Fibroblast of lung (primary cell): Measurements from ENCODE around the gene CD82.

Source experiments
- EZH2 ChIP-seq: IDR thresholded peaks from 2 replicates; pipeline ENCODE4 v1.5.1; 2012; ENCODE audit warnings: low read length, control low read depth, mild to moderate bottlenecking; ENCODE audit errors: missing control alignments
- TF ChIP-seq, protein P1 (sequence below), 2 donors: IDR thresholded peaks in 1 of 2; conservative IDR thresholded peaks in 1 of 2; 1 replicate in 1 of 2; 2 replicates in 1 of 2; pipeline ENCODE4 v1.5.1; 2011 to 2012; ENCODE audit warnings: low read length in 2 of 2, control low read depth in 1 of 2, inconsistent platforms in 1 of 2, low read depth in 1 of 2, mild to moderate bottlenecking in 1 of 2

DNA sequence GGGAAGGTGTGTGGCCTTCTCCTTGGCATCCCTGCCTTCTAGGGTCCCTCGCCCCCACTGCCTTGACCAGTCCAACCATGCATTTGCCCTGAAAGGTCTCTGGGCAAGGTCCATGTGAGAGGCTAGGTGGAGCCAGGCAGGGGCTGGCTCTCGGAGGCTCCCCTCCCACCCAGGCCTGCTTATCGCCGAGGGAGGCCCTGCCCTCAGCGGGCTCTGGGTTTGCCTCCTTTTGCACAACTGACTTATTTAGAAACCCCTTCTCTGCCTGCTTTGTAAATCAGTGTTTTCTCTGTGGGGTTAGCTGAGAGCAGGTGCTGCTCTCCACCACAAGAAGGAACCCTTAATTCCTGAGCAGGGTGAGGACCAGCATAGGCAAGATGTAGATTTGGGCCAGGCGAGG, 47.7 kb downstream of the CD82 start:
- TF ChIP-seq, protein P1, sequence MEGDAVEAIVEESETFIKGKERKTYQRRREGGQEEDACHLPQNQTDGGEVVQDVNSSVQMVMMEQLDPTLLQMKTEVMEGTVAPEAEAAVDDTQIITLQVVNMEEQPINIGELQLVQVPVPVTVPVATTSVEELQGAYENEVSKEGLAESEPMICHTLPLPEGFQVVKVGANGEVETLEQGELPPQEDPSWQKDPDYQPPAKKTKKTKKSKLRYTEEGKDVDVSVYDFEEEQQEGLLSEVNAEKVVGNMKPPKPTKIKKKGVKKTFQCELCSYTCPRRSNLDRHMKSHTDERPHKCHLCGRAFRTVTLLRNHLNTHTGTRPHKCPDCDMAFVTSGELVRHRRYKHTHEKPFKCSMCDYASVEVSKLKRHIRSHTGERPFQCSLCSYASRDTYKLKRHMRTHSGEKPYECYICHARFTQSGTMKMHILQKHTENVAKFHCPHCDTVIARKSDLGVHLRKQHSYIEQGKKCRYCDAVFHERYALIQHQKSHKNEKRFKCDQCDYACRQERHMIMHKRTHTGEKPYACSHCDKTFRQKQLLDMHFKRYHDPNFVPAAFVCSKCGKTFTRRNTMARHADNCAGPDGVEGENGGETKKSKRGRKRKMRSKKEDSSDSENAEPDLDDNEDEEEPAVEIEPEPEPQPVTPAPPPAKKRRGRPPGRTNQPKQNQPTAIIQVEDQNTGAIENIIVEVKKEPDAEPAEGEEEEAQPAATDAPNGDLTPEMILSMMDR (conservative IDR thresholded peaks at IDR 0.05 in 1 of 2, IDR thresholded peaks at IDR 0.05 in 1 of 2; ENCODE audit: low read depth in 1 of 2, low read length in 2 of 2) = no peak
- TF ChIP-seq EZH2 = no peak
